GM21576 (cell line): ENCODE results near the gene TMEM62.
"Not testable (repeated sequence)": the region's sequence is repeated elsewhere in the genome, so short reads cannot be mapped to it uniquely, and the experiment has no call there.

Experiments used
- ATAC-seq: cut with Tn5 transposase; IDR thresholded peaks from one replicate; pipeline ENCODE4 v1.9.1; 2021; ENCODE audit warnings: mild to moderate bottlenecking, moderate library complexity; ENCODE audit not compliant: unreplicated experiment

The TMEM62 gene

DNA sequence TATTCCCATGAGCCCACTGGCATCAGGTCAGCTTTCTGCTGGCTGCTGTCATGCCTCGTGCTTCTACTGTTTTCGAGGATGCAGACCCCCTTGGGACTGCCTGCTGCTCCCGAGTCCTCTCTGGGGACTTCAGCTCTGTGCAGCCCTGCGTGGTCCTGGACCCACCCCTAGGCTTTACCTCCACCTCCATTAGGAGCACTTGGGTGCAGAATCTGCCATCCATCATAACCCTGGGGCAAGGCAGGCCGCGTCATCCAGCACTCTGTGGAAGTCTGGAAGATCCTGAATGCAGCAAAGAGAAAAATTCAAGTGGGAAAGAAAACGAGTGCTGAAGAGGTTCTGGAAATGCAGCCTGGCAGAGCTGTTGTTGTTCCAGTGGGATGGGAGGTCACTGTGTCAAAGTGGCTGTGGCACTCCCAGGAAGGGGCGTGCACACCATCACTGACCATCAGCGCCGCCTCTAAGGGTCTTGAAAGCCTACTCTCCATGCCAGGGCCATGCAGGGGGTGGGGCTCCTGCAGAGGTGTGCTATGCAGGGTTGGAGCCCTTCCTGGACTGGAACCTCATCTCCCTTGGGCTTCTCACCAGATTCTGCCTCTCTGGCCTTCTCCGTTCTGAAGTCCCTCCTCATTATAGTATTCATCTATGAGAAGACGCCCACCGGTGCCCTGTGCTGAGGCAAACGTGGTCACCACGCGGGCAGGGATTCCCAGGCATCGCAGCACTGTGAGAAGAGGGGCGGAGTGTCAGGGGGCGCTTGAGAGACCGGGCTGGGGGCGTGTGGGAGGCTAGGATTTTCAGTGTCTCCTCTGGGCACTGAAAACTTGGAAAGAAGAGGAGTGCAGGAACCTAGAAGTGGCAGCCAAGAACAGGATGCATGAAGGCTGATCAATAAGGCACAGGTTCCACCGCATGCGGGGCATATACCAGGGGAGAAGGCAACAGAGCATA lies 74.9 kb downstream of the TMEM62 start:
- ATAC-seq, result no peak

DNA sequence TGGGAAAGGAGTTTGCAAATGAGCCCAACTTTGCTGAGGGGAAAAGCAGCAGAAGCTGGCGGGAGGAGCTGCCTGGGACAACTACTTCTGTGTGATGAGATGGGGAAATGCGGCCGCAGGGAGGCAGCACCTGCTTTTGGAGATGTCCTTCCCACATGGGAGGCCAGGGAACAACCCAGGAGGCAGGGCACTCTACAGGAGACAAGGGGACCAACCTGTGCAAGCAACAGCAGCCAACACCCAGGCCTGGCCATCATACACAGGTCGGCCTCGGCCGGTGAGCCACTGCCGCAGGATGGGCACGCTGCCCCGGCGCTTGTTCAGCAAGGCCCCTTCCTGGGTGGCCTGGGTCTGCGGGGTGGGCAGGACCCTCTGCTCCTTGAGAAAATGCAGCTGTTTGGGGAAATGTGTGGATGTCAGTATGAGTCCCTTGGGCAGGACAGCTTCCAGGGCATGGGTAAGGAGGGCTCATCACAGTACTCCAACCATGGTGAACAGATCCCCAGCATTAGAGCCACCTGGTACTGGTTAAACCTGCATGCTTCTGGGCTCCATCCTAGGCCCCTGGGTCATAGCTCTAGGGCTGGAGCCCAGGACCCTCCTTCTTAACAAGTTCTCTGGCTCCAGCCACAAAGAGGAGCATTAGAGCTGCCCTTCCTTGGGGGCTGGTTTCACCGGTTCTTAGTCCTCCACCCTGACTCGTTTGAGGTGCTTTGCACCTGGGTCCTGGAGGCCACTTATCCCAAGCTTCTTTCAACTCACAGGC lies 75.9 kb downstream of the TMEM62 start:
- no peak for ATAC-seq

GRCh38 chr15:43210172-43210745 lies 76.9 kb downstream of the TMEM62 start:
- ATAC-seq, result no peak

DNA sequence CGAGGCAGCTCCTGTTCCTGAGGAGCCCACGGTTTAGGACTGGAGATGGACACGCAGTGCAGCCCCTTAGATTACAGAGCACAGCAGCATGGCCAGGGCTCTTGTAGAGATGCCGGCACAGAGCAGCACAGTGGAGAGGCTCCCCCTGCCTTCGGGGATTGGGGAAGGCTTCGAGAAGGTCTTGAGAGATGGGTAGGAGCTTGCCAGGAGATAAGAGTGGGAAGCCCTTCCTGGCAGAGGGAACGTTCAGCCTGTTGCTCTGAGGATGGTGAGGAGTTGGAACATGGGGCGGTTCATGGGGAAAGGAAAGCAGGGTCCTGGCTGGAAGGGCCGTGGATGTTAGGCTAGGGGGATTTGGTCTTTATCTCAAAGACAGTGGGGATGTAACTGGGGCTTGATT lies 77.4 kb downstream of the TMEM62 start:
- no peak for ATAC-seq

DNA sequence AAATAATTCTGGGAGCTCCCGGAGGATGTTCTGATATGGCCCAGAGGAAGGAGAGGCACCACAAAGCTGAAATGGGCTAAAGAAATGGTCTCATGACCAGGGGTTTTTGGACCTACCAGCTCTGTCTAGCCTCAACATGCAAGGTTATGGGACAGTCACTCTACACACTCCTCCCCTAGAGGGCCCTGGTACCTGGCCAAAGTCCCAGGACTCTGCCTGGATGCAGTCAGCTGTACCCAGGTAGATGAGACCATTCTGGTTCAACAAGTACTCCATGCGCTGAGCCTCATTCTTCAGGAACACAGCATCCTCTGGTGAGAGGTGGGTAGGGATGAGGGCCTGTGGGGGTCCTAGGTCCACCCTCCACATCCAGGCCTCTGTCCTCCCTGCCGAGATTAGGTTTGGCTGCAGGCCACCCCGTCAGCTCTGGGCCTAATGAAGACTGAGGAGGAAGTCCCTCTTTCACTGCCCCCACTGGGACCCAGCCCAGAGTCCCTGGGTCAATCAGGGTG lies 77.9 kb downstream of the TMEM62 start:
- ATAC-seq, result no peak

DNA sequence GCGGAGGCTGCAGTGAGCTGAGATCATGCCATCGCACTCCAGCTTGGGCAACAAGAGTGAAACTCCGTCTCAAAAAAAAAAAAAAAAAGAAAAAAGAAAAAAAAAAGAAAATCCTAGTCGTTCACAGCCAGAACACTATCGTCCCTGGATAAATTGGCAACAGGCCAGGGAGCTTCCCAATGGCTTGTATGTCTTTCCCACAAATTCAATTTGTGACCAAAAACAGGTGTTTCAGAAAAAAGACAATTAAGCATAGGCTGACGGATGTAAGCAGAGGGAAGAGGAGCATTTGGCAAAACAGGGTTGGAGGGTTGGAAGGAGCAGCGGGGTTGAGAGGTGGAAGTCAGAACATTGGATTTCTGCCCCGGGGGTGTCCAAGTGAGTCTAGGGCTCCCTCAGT lies 78.9 kb downstream of the TMEM62 start:
- no peak for ATAC-seq

DNA sequence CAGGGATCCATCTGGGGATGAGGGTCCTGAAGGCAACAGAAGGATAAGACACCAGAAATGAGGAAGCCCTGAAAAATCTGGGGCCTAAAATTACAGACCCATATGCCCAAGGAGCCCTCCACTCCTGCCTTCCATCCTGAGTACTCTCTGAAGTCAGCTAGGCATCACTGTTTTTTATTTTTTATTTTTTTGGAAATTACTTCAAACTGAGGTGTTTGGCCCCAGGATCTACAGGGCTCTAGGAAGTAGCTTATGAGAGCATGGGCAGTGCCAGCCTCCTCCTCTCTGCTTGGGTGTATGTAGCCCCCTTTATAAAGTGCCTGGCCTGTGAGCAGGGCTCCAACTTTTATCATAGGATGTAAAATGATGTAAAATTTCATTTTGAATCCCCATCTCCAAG lies 79.6 kb downstream of the TMEM62 start:
- no peak for ATAC-seq

- no peak for ATAC-seq
Measured at GRCh38 chr15:43213466-43213865, 80.1 kb downstream of the TMEM62 start.

GRCh38 chr15:43214169-43214568 lies 80.8 kb downstream of the TMEM62 start:
- no peak for ATAC-seq

DNA sequence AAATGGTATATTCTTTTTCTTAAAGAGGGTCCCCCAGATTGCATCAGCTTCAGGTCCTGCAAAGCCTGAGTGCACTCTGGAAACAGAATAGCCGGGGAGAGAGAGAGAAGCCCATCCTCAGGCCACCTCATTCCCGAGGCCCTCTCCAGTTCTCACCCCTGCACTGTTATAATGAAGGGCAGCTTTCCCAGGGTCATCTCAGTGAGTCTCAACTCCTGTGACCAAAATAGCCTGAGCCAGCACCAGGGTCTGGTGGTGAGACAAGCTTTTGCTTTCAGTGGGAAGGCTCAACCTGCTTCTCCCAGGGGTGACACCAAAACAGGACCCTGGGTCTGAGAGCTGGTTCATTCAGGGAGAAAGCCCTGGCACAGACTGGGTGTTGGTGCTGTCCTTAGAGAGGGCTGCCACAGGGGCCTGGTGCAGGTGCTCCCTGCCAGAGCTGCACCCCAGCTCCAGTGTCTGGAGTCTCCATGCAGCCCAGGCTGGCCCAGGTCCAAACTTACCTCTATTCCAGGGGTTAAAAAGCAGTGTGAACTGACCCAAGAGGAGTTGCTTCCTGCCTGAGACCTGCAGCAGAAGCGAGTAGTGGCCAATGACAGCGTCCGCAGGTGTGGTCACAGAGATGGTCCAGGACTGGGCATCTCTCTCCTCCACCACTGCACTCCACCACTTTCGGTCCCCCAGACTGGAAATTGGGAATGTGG lies 81.4 kb downstream of the TMEM62 start:
- no peak for ATAC-seq

DNA sequence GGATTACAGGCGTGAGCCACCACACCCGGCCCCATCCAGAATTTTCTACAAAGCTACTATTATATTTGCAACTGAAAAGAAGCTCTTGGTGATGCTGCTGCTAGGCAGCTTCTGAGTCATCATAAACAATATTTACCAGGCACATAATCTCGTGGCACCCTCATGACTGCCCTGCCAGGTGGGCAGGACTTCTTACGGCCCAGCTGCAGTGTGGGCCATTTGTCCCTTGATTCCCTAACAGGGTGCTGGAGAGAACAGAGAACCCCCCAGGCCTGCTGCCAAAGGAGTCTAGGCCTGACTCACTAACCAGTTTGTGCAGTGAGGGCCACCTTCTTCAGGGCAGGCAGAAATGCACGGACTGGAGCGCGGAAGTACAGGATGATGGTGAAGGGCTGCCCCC lies 82.6 kb downstream of the TMEM62 start:
- no peak for ATAC-seq

DNA sequence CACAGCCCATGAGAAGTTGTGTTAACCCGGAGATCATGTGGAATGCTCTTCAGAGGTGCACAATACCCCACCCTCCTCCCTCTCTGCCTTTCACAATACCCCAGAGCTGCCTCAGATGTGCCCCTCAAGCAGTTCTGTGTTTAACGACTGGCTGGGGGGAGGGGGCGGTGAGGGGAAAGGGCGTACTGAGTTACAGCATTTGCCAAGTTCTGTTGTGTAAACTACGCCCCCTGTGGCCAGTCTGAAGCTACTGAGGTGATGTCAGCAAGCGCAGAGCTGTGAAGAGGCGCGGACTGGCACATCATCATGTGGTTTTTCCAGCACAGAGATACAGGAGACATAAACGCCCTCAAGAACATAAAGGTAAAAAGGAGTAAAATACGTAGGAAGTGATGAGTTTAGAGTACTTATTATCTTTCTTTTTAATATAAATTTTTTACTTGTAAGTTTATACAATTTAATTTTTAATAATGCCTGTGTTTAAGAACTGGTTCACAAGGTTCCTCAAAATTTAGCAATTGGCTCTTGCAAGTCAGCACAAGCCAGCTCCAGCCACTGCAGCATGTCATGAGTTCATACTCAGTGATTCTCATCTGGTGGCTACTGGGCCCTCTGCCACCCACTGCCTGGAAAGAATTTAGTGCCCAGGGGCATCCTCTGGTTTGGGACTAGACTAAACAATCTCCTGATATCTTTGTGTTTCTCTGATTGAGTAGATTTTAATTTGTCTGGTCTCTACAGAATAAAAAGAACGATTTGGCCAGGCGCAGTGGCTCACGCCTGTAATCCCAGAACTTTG lies 85.7 kb downstream of the TMEM62 start:
- no peak for ATAC-seq

- no peak for ATAC-seq
Measured at GRCh38 chr15:43219929-43220928, 86.8 kb downstream of the TMEM62 start.

- ATAC-seq, result no peak
Measured at GRCh38 chr15:43220991-43221403, 87.6 kb downstream of the TMEM62 start, which contains the start of gene EPB42. Gene EPB42 (minus strand): TSS chr15:43221018. CDS start chr15:43220825, 193 bp downstream.

GRCh38 chr15:43221422-43221821 lies 88.0 kb downstream of the TMEM62 start:
- no peak for ATAC-seq

- ATAC-seq, result no peak
Measured at GRCh38 chr15:43225201-43225949, 92.0 kb downstream of the TMEM62 start.

- ATAC-seq, result not testable (repeated sequence)
Measured at GRCh38 chr15:43225950-43226255, 92.5 kb downstream of the TMEM62 start.
